Loucy (cell line): ENCODE measurements around the gene DSEL.

Experiments used
- H2AFZ ChIP-seq: fragments of 200-600 bp; sonication (generic); 2 replicates; pipeline ENCODE4 v1.6.0; 2016; ENCODE audit warnings: antibody characterized with exemption, mild to moderate bottlenecking, low read length, moderate library complexity
- H3F3A ChIP-seq: fragments of 200-600 bp; 2 replicates; pipeline ENCODE4 v1.6.0; 2016; ENCODE audit warnings: antibody characterized with exemption, low read depth, mild to moderate bottlenecking
- H3K27me3 ChIP-seq: fragments of 200-600 bp; sonication (generic); 2 replicates; pipeline ENCODE4 v1.6.1; 2014; ENCODE audit warnings: low read length, mild to moderate bottlenecking; ENCODE audit not compliant: insufficient read depth, poor library complexity, severe bottlenecking
- H3K36me3 ChIP-seq: fragments of 200-600 bp; sonication (generic); 2 replicates; pipeline ENCODE4 v1.6.1; 2016; ENCODE audit warnings: low read length; ENCODE audit not compliant: insufficient read depth
- H3K4me1 ChIP-seq: fragments of 200-600 bp; sonication (generic); 2 replicates; pipeline ENCODE4 v1.5.1; 2014; ENCODE audit warnings: low read length, mild to moderate bottlenecking; ENCODE audit not compliant: insufficient read depth, poor library complexity, severe bottlenecking
- H3K4me2 ChIP-seq: fragments of 200-600 bp; sonication (generic); 2 replicates; pipeline ENCODE4 v1.6.0; 2014; ENCODE audit warnings: antibody characterized with exemption, low read length, low read depth, mild to moderate bottlenecking; ENCODE audit not compliant: poor library complexity, severe bottlenecking
- H3K4me3 ChIP-seq: fragments of 200-600 bp; sonication (generic); 2 replicates; pipeline ENCODE4 v1.5.1; 2014; ENCODE audit warnings: low read length, mild to moderate bottlenecking, mixed read lengths; ENCODE audit not compliant: poor library complexity, severe bottlenecking
- H3K79me2 ChIP-seq: fragments of 200-600 bp; sonication (generic); 2 replicates; pipeline ENCODE4 v1.6.1; 2014; ENCODE audit warnings: low read length; ENCODE audit not compliant: insufficient read depth
- H3K9ac ChIP-seq: fragments of 200-600 bp; sonication (generic); 2 replicates; pipeline ENCODE4 v1.6.0; 2014; ENCODE audit warnings: mild to moderate bottlenecking, low read depth, low read length, moderate library complexity; ENCODE audit not compliant: poor library complexity, severe bottlenecking
- H3K9me2 ChIP-seq: fragments of 200-600 bp; sonication (generic); replicated peaks from 2 replicates; pipeline ENCODE4 v1.6.1; 2016; ENCODE audit warnings: low read depth, low read length, mixed read lengths
- H3K9me3 ChIP-seq: fragments of 200-600 bp; sonication (generic); 2 replicates; pipeline ENCODE4 v1.6.1; 2014; ENCODE audit warnings: mild to moderate bottlenecking, antibody characterized with exemption, low read length, low read depth; ENCODE audit not compliant: insufficient read depth
- H4K20me1 ChIP-seq: fragments of 200-600 bp; sonication (generic); 2 replicates; pipeline ENCODE4 v1.6.0; 2014; ENCODE audit warnings: antibody characterized with exemption, low read length, mild to moderate bottlenecking; ENCODE audit not compliant: insufficient read depth, poor library complexity, severe bottlenecking
- CTCF ChIP-seq: fragments of 200-600 bp; sonication (generic); conservative IDR thresholded peaks from 2 replicates; pipeline ENCODE4 v1.5.1; 2014; ENCODE audit warnings: mild to moderate bottlenecking, antibody characterized with exemption, low read length
- EZH2phosphoT487 ChIP-seq: fragments of 200-600 bp; IDR thresholded peaks from 2 replicates; pipeline ENCODE4 v1.6.1; 2018; ENCODE audit warnings: antibody characterized with exemption, mild to moderate bottlenecking, moderate library complexity, borderline replicate concordance

The DSEL gene

GRCh38 chr18:67483237-67483636, 33.3 kb downstream of the DSEL start:
- no peaks in the 10 kb centered on the region for H3K9me3 ChIP-seq
- peak overlapping the region; percentile 31 for H2AFZ ChIP-seq
- H3K9ac ChIP-seq, result no peak overlapping the region
- H4K20me1 ChIP-seq, result no peaks in the 10 kb centered on the region
- TF ChIP-seq EZH2phosphoT487, result no peak
- no peak for TF ChIP-seq CTCF
- H3K9me2 ChIP-seq, result no peaks in the 10 kb centered on the region
- no peaks in the 10 kb centered on the region for H3K27me3 ChIP-seq
- H3F3A ChIP-seq, result no peaks in the 10 kb centered on the region
- H3K4me2 ChIP-seq, result no peak overlapping the region
- peaks cover 13% of the 10 kb centered on the region for H3K4me1 ChIP-seq
- H3K79me2 ChIP-seq, result no peaks in the 10 kb centered on the region
- H3K4me3 ChIP-seq, result no peak overlapping the region
- no peaks in the 10 kb centered on the region for H3K36me3 ChIP-seq

GRCh38 chr18:67478249-67478648, 38.3 kb downstream of the DSEL start:
- H3K27me3 ChIP-seq, result no peaks in the 10 kb centered on the region
- peaks cover 8% of the 10 kb centered on the region for H3K4me1 ChIP-seq
- H3F3A ChIP-seq, result no peaks in the 10 kb centered on the region
- H3K4me2 ChIP-seq, result no peak overlapping the region
- no peaks in the 10 kb centered on the region for H3K36me3 ChIP-seq
- H2AFZ ChIP-seq, result no peak overlapping the region
- no peak overlapping the region for H3K4me3 ChIP-seq
- no peaks in the 10 kb centered on the region for H4K20me1 ChIP-seq
- no peaks in the 10 kb centered on the region for H3K9me2 ChIP-seq
- H3K79me2 ChIP-seq, result no peaks in the 10 kb centered on the region
- no peaks in the 10 kb centered on the region for H3K9me3 ChIP-seq
- H3K9ac ChIP-seq, result no peak overlapping the region
- TF ChIP-seq CTCF (no peak), EZH2phosphoT487 (no peak)

GRCh38 chr18:67477522-67477921, 39.0 kb downstream of the DSEL start:
- Histone ChIP-seq H3K4me2 (no peak overlapping the region), H3K9me3 (no peaks in the 10 kb centered on the region), H3K4me3 (no peak overlapping the region), H2AFZ (no peak overlapping the region), H3K9ac (no peak overlapping the region), H3K27me3 (no peaks in the 10 kb centered on the region), H3K79me2 (no peaks in the 10 kb centered on the region), H3K36me3 (no peaks in the 10 kb centered on the region), H3K4me1 (peaks cover under 1% of the 10 kb centered on the region), H3F3A (no peaks in the 10 kb centered on the region), H3K9me2 (no peaks in the 10 kb centered on the region), H4K20me1 (no peaks in the 10 kb centered on the region)
- no peak for TF ChIP-seq EZH2phosphoT487
- no peak for TF ChIP-seq CTCF
